ENCODE data around the gene DNAH9.

- TF ChIP-seq GABPA (IDR thresholded peaks at IDR 0.05; ENCODE audit: low read depth) (no peak), CTCF (IDR thresholded peaks at IDR 0.05; ENCODE audit: insufficient read depth, low read length) (no peak), REST (IDR thresholded peaks at IDR 0.05; ENCODE audit: insufficient replicate concordance, low read depth) (no peak)
These were observed 106.8 kb downstream of the DNAH9 start for GRCh38 chr17:11705111-11705510.
